OCI-M2 (cell line): ENCODE results near the gene KANK2.
A peak's percentile ranks its signal among the peaks of the same experiment; 100 is the strongest.

Source experiments
- DNase-seq: peaks from one replicate; lab custom pipeline; 2025; ENCODE audit not compliant: unreplicated experiment; lab: John Stamatoyannopoulos, UW

KANK2 gene

GRCh38 chr19:11197291-11198174 lies at the start of gene KANK2:
TSS of gene KANK2 (minus strand) at chr19:11197545. CDS start at chr19:11194511, 3,034 bp downstream.
- peak; percentile 99 for DNase-seq

- no peak for DNase-seq
Measured at GRCh38 chr19:11246941-11247340, 49.6 kb upstream of the KANK2 start.

- no peak for DNase-seq
Measured at GRCh38 chr19:11244846-11245589, 47.7 kb upstream of the KANK2 start.

GRCh38 chr19:11243798-11244169 lies 46.4 kb upstream of the KANK2 start:
- no peak for DNase-seq

GRCh38 chr19:11242864-11243797 lies 45.8 kb upstream of the KANK2 start:
- DNase-seq, result no peak

GRCh38 chr19:11242025-11242424 lies 44.7 kb upstream of the KANK2 start:
- no peak for DNase-seq

GRCh38 chr19:11240008-11240444 lies 42.7 kb upstream of the KANK2 start:
- no peak for DNase-seq

- DNase-seq, result no peak
Measured at GRCh38 chr19:11239377-11240000, 42.1 kb upstream of the KANK2 start, which contains the start of gene ANGPTL8. TSS of gene ANGPTL8 (plus strand) at chr19:11239619. CDS start at chr19:11239638, 19 bp downstream.

GRCh38 chr19:11238781-11239376 lies 41.5 kb upstream of the KANK2 start:
- DNase-seq, result no peak

GRCh38 chr19:11238041-11238440 lies 40.7 kb upstream of the KANK2 start:
- no peak for DNase-seq

- no peak for DNase-seq
Measured at GRCh38 chr19:11237321-11237720, 40.0 kb upstream of the KANK2 start.

- no peak for DNase-seq
Measured at GRCh38 chr19:11236324-11237301, 39.3 kb upstream of the KANK2 start.

- DNase-seq, result no peak
Measured at GRCh38 chr19:11234486-11235075, 37.2 kb upstream of the KANK2 start.

- DNase-seq, result no peak
Measured at GRCh38 chr19:11233073-11233472, 35.7 kb upstream of the KANK2 start.

- DNase-seq, result no peak
Measured at GRCh38 chr19:11232555-11232954, 35.2 kb upstream of the KANK2 start.

GRCh38 chr19:11230621-11231386 lies 33.5 kb upstream of the KANK2 start:
- no peak for DNase-seq

GRCh38 chr19:11227195-11227886 lies 30.0 kb upstream of the KANK2 start:
- no peak for DNase-seq
